Measurements from ENCODE around the gene GAS2L3.

GAS2L3 gene

DNA sequence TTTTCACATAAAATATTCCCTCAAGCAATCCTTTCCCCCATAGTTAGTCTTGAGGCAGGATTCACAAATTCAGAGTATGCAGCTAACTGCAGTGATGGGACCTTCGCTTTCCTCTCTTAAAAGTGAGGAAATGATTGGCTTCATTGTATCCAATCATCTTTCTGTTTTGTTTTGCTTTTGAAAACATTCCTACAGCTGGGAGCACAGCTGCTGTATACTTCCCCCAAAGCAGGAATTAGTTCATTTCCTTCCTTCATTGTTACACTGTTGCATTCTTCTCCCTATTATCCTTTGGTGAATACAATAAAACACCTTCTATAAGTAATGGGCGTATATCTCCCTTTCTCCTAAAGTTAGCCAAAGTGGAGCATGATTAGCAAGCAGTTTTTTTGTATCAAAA, 9.4 kb upstream of the GAS2L3 start:
- no peak overlapping the region for H3K27ac Mint-ChIP-seq
- no peaks in the 10 kb centered on the region for H3K36me3 Mint-ChIP-seq
- no peak for ATAC-seq (replicated peaks)
- DNase-seq = no peak
- peaks cover 13 to 35% of the 10 kb centered on the region in 2 donors for H3K27me3 Mint-ChIP-seq
- H3K4me1 Mint-ChIP-seq = peaks cover 8 to 18% of the 10 kb centered on the region in 2 donors
- no peaks in the 10 kb centered on the region for H3K9me3 Mint-ChIP-seq
- H3K4me3 Mint-ChIP-seq = no peak overlapping the region

DNA sequence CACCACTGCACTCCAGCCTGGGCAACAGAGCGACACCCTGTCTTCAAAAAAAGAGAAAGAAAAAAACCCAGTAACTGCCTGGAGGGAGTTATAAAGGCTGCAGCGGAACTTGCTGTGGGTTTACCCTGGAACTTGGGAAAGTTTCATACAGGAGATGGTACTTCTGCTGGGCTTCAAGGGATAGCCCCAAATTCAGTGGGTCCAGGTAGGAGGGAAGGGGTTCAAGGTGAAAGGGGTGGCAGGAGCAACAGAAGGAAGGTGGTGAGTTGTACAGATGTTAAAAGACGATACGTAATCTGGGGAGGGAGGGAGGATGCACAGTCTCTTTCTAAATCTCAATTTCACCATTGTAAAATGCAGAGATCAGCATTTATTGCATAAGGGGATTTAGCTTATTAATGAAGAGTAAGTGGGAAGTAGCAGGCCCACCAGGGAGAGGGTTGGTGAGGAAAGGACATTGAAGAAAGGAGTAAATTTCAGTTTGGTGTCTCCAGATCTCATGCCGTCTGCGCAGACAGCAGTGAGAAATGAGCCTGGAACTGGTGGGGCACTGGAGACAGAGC, 8.5 kb upstream of the GAS2L3 start:
- no peaks in the 10 kb centered on the region for H3K9me3 Mint-ChIP-seq
- H3K4me3 Mint-ChIP-seq = no peak overlapping the region
- peaks cover 8 to 18% of the 10 kb centered on the region in 2 donors for H3K4me1 Mint-ChIP-seq

DNA sequence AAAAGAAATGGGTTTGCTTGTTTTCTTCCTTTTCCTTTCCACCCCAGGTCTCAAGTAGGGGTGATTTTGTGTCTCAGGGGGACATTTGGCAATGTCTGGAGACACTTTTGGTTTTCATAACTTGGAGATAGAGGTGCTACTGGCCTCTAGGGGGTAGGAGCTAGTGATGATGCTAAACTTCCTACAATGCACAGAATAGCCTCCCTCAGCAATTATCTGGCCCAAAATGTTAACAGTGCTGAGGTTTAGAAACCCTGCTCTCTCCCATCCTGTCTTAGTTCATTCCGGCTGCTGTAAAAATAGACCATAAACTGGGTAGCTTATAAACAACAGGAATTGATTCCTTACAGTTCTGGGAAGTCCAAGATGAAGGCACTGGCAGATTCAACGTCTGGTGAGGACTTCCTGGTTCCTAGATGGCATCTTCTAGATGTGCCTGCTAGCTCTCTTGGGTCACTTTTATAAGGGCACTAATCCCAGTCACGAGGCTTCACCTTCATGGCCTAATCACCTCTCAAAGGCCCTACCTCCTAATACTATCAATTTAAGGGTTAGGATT, 7.4 kb upstream of the GAS2L3 start:
- Mint-ChIP-seq H3K4me1 (peaks cover 8 to 18% of the 10 kb centered on the region in 2 donors), H3K36me3 (no peaks in the 10 kb centered on the region), H3K27me3 (peaks cover 13 to 29% of the 10 kb centered on the region in 2 donors)

More for the DNA sequence above, 8.5 kb upstream of the GAS2L3 start:
- Mint-ChIP-seq H3K36me3 (no peaks in the 10 kb centered on the region), H3K27ac (no peak overlapping the region), H3K27me3 (peaks cover 13 to 35% of the 10 kb centered on the region in 2 donors)
- ATAC-seq (replicated peaks) (no peak), DNase-seq (no peak)

DNA sequence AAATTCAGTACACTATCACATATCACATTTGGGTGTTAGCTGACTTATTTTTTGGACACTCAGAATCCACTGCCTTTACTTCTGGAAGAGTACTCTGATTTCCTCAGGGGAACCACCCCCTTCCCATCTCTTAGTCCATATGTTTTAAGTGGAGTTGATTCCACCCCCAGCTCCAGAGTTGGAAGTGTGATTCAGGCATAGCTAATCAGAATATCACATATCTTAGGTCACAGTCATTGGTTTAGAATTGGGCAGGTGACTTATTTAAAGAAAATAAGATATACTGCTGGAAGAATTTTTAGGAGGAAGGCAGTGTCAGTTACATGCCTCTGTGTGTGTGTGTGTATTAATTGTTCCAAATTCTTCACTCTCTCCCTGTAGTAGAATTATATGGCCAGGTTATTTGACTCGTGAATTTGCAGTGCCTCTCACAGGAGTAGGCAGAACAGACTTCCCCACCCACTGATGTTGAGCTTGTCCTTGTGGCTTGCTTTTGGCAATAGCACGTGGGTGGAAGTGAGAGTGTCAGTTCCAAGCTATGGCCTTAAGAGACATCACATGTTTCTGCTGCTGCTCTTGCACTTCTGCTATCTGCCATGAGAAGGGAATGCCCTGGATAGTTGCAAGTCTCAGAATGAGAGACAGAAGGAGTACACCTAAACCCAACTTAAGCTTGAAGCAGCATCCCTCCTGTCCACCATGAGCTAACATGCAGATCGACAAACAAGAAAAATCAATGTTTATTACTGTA, 6.4 kb upstream of the GAS2L3 start:
- DNase-seq = peak; percentile 61

More for the DNA sequence above, 7.4 kb upstream of the GAS2L3 start:
- Mint-ChIP-seq H3K4me3 (no peak overlapping the region), H3K9me3 (no peaks in the 10 kb centered on the region), H3K27ac (no peak overlapping the region)
- DNase-seq (no peak), ATAC-seq (replicated peaks) (no peak)

DNA sequence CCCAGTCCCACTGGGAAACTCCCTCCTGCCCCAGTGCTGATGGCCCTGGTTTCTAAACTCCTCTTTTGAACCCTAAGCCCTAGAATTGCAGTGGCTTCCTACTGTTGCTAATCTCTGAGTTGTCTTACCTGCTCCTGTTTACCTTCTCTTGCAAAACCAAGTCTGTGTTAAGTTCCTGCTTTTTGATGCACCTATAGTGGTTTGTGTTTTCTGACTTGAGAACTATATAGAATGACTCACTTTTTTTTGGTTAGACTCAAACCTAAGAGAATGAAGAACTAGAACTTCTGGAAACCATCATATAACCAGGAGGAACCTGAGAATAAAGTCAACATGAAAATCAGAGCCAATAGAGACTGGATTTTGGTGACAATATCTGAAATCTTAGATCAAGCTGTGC, 5.5 kb upstream of the GAS2L3 start:
- ATAC-seq (replicated peaks) (peak; percentile 61 to 63), DNase-seq (no peak)
- Mint-ChIP-seq H3K27ac (no peak overlapping the region), H3K4me3 (peak overlapping the region in 1 of 2 donors; percentile 37), H3K4me1 (peaks cover 8 to 18% of the 10 kb centered on the region in 2 donors), H3K27me3 (peaks cover 19 to 24% of the 10 kb centered on the region in 2 donors), H3K9me3 (no peaks in the 10 kb centered on the region), H3K36me3 (no peaks in the 10 kb centered on the region)

More for the DNA sequence above, 6.4 kb upstream of the GAS2L3 start:
- ATAC-seq (replicated peaks) = peak; percentile 96
- peaks cover 8 to 18% of the 10 kb centered on the region in 2 donors for H3K4me1 Mint-ChIP-seq
- peaks cover 17 to 29% of the 10 kb centered on the region in 2 donors for H3K27me3 Mint-ChIP-seq
- no peak overlapping the region for H3K4me3 Mint-ChIP-seq
- H3K9me3 Mint-ChIP-seq = no peaks in the 10 kb centered on the region
- no peak overlapping the region for H3K27ac Mint-ChIP-seq
- no peaks in the 10 kb centered on the region for H3K36me3 Mint-ChIP-seq

DNA sequence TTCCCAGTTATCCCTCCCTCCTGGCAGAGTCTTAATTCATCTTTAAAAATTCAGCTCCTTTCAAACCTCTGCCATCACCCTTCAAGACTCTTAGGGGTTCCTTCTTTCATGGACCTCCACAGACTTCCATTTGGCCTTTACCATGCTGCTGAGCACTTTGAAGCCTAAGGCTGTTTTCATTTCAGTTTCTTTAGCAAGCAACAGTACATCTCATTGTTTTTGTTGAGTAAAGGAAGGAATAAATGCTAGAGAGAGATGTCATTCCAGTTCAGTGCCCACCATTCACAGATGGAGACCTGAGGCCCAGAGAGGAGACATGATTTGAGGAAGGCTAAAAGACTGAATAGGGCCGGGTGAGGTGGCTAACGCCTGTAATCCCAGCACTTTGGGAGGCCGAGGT, 1.3 kb upstream of the GAS2L3 start:
- H3K4me1 Mint-ChIP-seq = peaks cover 11 to 22% of the 10 kb centered on the region in 2 donors
- H3K4me3 Mint-ChIP-seq = no peak overlapping the region
- no peaks in the 10 kb centered on the region for H3K9me3 Mint-ChIP-seq
- no peaks in the 10 kb centered on the region for H3K36me3 Mint-ChIP-seq
- ATAC-seq (replicated peaks) = no peak
- H3K27me3 Mint-ChIP-seq = peaks cover 10 to 23% of the 10 kb centered on the region in 2 donors
- no peak overlapping the region for H3K27ac Mint-ChIP-seq
- DNase-seq = no peak

DNA sequence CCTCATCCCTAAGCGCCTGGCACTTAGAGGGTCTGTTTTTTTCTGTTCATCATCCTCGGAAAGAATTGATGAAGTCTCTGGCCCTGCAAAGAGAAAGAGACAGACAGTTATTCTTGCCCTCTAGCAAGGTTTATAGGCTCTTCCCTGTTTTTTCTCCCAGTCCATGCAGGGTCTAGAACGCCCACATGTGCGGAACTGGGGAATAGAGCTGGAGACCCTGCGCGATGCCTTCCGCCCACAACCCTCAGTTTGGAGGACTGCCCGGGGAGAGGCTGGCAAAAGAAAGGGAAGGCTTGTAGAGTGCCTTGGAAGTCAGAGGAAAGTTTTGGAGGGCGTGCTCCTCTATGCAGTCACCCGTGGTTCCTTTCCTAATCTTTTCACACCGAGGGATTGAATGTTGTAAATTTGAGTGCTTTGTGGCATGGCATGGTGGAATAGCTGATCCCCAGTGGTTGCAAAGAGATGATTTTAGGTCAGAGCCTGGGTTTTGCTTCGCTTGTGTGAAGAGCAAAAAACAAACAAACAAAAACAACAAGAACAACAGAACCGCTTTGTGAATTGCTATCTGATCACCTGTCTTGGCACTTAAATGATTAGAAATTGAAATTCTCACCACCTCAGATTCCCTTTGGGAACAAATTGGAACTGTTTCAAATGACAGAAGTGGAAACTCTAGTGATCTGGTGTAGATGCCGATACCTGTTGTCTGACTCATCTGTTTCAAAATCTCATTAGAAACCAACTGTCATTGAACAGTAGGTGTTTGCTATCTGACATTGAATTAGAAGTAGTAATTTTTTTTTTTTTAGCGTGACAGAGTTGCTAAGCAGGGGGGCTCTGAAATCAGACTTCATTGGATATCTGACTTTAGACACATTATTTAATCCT, 947 bp downstream of the GAS2L3 start:
- Mint-ChIP-seq H3K4me1 (peaks cover 4 to 10% of the 10 kb centered on the region in 2 donors), H3K36me3 (no peaks in the 10 kb centered on the region), H3K27me3 (peaks cover 10% of the 10 kb centered on the region in 2 donors), H3K27ac (no peak overlapping the region), H3K9me3 (no peaks in the 10 kb centered on the region), H3K4me3 (peak overlapping the region; percentile 89 to 91)
- DNase-seq = no peak
- no peak for ATAC-seq (replicated peaks)

DNA sequence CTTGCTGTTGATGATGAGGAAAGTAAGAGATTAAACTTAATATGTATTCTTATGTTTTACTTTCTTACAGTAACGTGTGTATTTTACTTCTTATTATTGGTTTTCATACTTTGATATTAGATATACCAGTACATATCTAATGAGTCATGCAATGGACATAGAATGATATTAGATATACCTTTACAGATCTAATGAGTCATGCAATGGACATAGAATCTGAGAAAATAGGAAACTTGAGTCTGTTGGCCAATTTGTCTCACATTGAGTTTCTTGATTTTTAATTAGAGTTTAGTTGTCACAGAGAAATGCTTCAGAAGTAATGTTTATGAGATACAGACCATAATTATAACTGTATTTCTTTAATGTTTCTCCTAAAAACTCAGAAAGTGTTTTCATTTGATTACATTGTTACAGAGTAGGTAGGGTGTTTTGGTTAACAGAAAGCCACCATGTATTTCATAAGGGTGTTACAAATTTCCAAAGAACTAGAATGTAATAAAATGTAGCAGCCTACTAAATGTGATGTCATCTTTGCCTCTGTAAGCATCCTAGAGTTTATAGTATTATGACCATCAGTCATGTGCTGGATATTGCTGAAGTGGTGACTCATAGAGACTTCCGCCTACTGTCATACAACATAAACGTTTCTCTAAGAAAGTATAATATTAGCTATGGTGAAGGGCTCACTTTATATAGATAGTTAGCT, 3.0 kb downstream of the GAS2L3 start:
- H3K4me3 Mint-ChIP-seq = no peak overlapping the region
- ATAC-seq (replicated peaks) = no peak
- no peaks in the 10 kb centered on the region for H3K9me3 Mint-ChIP-seq
- DNase-seq = no peak
- H3K27ac Mint-ChIP-seq = no peak overlapping the region
- H3K4me1 Mint-ChIP-seq = peaks cover 4 to 10% of the 10 kb centered on the region in 2 donors
- H3K27me3 Mint-ChIP-seq = peaks cover 10% of the 10 kb centered on the region in 2 donors
- no peaks in the 10 kb centered on the region for H3K36me3 Mint-ChIP-seq

DNA sequence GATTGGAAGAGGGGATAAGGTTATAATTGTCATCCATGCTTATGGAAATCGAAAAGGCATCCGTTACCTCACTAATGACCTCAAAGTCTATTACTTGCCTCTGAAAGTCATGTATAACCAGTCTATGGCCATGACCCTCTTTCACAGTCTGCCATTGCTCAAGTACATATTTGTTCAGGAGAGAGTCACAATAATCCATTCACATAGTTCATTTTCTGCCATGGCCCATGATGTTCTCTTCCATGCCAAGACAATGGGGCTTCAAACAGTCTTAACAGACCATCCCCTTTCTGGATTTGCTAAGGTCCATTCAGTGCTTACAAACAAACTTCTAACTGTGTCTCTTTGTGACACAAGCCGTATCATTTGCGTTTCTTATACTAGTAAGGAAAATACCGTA, 5.4 kb downstream of the GAS2L3 start:
- H3K27ac Mint-ChIP-seq = no peak overlapping the region
- H3K36me3 Mint-ChIP-seq = no peaks in the 10 kb centered on the region
- peaks cover 4 to 6% of the 10 kb centered on the region in 2 donors for H3K4me1 Mint-ChIP-seq
- ATAC-seq (replicated peaks) (no peak), DNase-seq (no peak)
- H3K9me3 Mint-ChIP-seq = peaks cover 4 to 7% of the 10 kb centered on the region in 2 donors
- no peak overlapping the region for H3K4me3 Mint-ChIP-seq
- peaks cover 4 to 6% of the 10 kb centered on the region in 2 donors for H3K27me3 Mint-ChIP-seq

DNA sequence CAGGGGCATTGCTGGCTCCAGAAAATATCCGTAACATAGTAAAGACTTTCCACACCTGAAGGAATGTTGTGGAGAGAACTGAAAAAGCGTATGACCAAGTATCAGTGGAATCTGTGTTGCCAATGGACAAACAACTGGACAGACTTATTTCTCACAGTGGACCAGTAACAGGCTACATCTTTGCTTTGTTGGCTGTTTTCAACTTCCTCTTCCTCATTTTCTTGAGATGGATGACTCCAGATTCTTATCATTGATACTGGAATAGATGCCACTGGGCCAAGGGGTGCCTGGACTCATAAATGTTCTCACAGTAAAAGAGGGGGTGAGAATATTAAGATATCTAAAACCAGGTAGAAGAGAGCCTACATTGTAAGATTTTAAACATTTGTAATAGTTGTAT, 6.4 kb downstream of the GAS2L3 start:
- no peak for ATAC-seq (replicated peaks)
- Mint-ChIP-seq H3K4me1 (no peaks in the 10 kb centered on the region), H3K36me3 (no peaks in the 10 kb centered on the region), H3K9me3 (peaks cover 4 to 7% of the 10 kb centered on the region in 2 donors), H3K27ac (no peak overlapping the region), H3K27me3 (no peaks in the 10 kb centered on the region), H3K4me3 (no peak overlapping the region)
- DNase-seq = no peak

DNA sequence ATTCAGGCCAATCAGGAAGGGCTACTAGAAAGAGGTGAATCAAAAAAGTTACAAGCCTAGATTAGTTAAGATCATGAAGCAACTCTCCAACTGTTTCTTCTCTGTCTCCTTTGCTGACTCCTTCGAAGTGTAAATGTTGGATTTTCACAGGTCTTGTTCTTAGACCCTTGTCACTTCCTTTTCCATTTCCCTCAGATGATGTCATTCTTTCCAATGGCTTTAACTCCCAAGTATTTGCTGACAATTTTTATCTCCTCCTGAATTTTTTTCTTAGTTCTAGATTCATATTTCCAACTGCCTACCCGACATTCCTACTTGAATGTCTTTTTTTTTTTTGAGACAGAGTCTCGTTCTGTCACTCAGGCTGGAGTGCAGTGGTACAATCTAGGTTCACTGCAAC, 10.8 kb downstream of the GAS2L3 start:
- no peak for DNase-seq
- Mint-ChIP-seq H3K4me3 (no peak overlapping the region), H3K27ac (no peak overlapping the region), H3K27me3 (peaks cover 6 to 9% of the 10 kb centered on the region in 2 donors), H3K4me1 (no peaks in the 10 kb centered on the region), H3K9me3 (peaks cover 19 to 27% of the 10 kb centered on the region in 2 donors), H3K36me3 (peaks cover 0 to 2% of the 10 kb centered on the region in 2 donors)
- ATAC-seq (replicated peaks) = no peak

DNA sequence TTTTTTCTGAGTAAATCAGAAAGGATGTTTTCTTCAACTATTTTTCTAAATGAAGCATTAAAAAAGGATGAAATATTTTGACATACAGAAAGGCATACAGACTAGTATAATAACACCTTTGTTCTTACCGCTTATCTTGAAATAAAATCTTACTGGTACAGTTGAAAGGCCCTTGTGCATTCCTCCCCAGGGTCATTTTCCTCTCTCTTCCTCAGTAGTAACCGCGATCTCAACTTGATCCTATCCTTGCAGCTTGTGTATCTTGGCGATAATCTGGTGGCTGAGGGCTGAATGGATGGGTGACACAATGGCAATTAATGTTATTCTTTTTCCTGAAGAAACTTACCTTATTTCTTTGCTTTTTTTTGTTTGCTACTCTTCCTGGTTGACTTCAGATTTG, 18.5 kb downstream of the GAS2L3 start:
- Mint-ChIP-seq H3K4me3 (no peak overlapping the region), H3K27me3 (no peaks in the 10 kb centered on the region), H3K27ac (no peak overlapping the region), H3K9me3 (peaks cover 9 to 18% of the 10 kb centered on the region in 2 donors), H3K4me1 (no peaks in the 10 kb centered on the region), H3K36me3 (no peaks in the 10 kb centered on the region)
- DNase-seq = no peak
- no peak for ATAC-seq (replicated peaks)

DNA sequence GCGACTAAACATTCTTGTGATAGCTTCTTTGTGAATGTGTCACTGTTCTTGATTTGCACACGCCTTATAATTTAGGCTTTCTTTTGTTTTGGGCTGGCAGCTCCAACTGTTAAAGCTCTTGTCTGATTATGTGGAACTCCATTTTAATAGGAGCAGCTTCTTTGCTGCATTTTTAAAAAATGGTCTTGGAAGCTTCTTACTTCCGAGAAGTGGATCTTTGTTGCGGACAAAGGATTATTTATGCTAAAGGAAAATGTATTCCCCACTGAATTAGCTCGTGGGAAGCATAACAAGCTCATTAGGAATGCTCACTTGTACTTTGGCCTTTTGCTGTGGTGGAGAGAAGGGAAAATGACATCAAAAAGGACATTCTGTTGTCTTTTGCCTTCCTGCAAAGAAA, 20.0 kb downstream of the GAS2L3 start:
- Mint-ChIP-seq H3K4me3 (no peak overlapping the region), H3K9me3 (peaks cover 4 to 8% of the 10 kb centered on the region in 2 donors), H3K4me1 (no peaks in the 10 kb centered on the region), H3K36me3 (no peaks in the 10 kb centered on the region), H3K27ac (no peak overlapping the region), H3K27me3 (no peaks in the 10 kb centered on the region)
- ATAC-seq (replicated peaks) (no peak), DNase-seq (no peak)

DNA sequence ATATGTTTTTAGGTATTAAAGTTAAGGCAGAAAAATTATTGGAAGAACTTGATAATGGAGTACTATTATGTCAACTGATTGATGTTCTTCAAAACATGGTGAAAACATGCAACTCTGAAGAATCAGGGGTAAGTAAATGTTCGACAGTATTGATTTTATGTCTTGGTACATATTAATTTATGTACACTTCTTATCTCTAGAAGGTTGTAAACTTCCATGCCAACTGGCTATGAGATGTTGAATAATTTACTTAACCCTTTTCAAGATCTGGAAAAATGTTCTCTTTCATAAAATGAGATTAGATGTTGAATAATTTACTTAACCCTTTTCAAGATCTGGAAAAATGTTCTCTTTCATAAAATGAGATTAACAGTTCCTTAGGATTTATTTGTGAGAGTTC, 28.1 kb downstream of the GAS2L3 start:
- Mint-ChIP-seq H3K4me1 (no peaks in the 10 kb centered on the region), H3K4me3 (no peak overlapping the region), H3K9me3 (peaks cover 0 to 3% of the 10 kb centered on the region in 2 donors), H3K36me3 (no peaks in the 10 kb centered on the region), H3K27ac (no peak overlapping the region), H3K27me3 (no peaks in the 10 kb centered on the region)
- DNase-seq (no peak), ATAC-seq (replicated peaks) (no peak)

All from stimulated activated naive B cell treated with anti-CD40 and anti-IgM and Interleukin-4, amounts not matched to agents 10 μg/mL and 1 μg/mL and 100 μg/mL, for 72 hours (primary cell).